ENCODE measurements around the gene PPP2R3B.
A peak's percentile ranks its signal among the peaks of the same experiment; 100 is the strongest.
"Not testable (repeated sequence)": the region's sequence is repeated elsewhere in the genome, so short reads cannot be mapped to it uniquely, and the experiment has no call there.

Gene PPP2R3B

GRCh38 chrX:402857-403256 lies 16.1 kb upstream of the PPP2R3B start:
- no peak for DNase-seq

- no peak for DNase-seq
Observed at GRCh38 chrX:400258-400657, 13.6 kb upstream of the PPP2R3B start.

GRCh38 chrX:397575-397974 lies 10.9 kb upstream of the PPP2R3B start:
- DNase-seq, result no peak

GRCh38 chrX:394830-395229 lies 8.1 kb upstream of the PPP2R3B start:
- no peak for DNase-seq

- DNase-seq, result no peak
Observed at GRCh38 chrX:392575-392846, 5.8 kb upstream of the PPP2R3B start.

- no peak for DNase-seq
Observed at GRCh38 chrX:391717-392574, 5.2 kb upstream of the PPP2R3B start.

- no peak for DNase-seq
Observed at GRCh38 chrX:390459-390858, 3.8 kb upstream of the PPP2R3B start.

- no peak for DNase-seq
Observed at GRCh38 chrX:389021-389441, 2.3 kb upstream of the PPP2R3B start.

- no peak for DNase-seq
Observed at GRCh38 chrX:387729-388128, 1.0 kb upstream of the PPP2R3B start.

- DNase-seq, result peak; percentile 53
Observed at GRCh38 chrX:386239-386767, 404 bp downstream of the PPP2R3B start.

- DNase-seq, result not testable (repeated sequence)
Observed at GRCh38 chrX:385736-386135, 971 bp downstream of the PPP2R3B start.

- no peak for DNase-seq
Observed at GRCh38 chrX:384861-385260, 1.8 kb downstream of the PPP2R3B start.

GRCh38 chrX:378443-378842 lies 8.3 kb downstream of the PPP2R3B start:
- DNase-seq, result no peak

GRCh38 chrX:376206-376605 lies 10.5 kb downstream of the PPP2R3B start:
- not testable (repeated sequence) for DNase-seq

GRCh38 chrX:375181-376036 lies 11.3 kb downstream of the PPP2R3B start:
- DNase-seq, result no peak

- DNase-seq, result no peak
Observed at GRCh38 chrX:374596-374995, 12.1 kb downstream of the PPP2R3B start.

- peak; percentile 53 for DNase-seq
Observed at GRCh38 chrX:373641-374471, 12.9 kb downstream of the PPP2R3B start.

- DNase-seq, result no peak
Observed at GRCh38 chrX:372856-373640, 13.7 kb downstream of the PPP2R3B start.

GRCh38 chrX:371907-372306 lies 14.8 kb downstream of the PPP2R3B start:
- DNase-seq, result no peak

- no peak for DNase-seq
Observed at GRCh38 chrX:370963-371745, 15.6 kb downstream of the PPP2R3B start.

- no peak for DNase-seq
Observed at GRCh38 chrX:370244-370962, 16.3 kb downstream of the PPP2R3B start.

Data from stimulated activated CD4-positive, alpha-beta T cell treated with anti-CD3 and anti-CD28 coated beads, Interleukin-4, amount 100 ng/mL, for 1 hour (primary cell).